IMR-90 (cell line): Measurements from ENCODE around the gene COL13A1. TPM values are rescaled to one million over a fixed set of nuclear protein-coding genes. Genes with fewer than 3 reads are reported as not detected.

Source experiments
- ATAC-seq: fragments of 200-7000 bp; cut with Tn5 transposase; 2 replicates; pipeline ENCODE4 v1.9.1; 2020; ENCODE audit warnings: low read depth, mild to moderate bottlenecking, moderate library complexity
- BruUV-seq: library from RNA; stranded (reverse); fragments of 400-500 nt; replicated peaks from 2 replicates; lab custom pipeline; 2021; lab: Mats Ljungman, UMichigan
- CTCF ChIA-PET: fragments of 300-600 bp; formaldehyde crosslinking; extraction: SDS; loops from one replicate; lab custom pipeline; 2021; ENCODE audit warnings: antibody characterized with exemption; lab: Yijun Ruan, JAX
- POLR2A ChIA-PET: fragments of 300-600 bp; sonication (Branson Sonifier 250); formaldehyde crosslinking; loops from one replicate; lab custom pipeline; 2022; ENCODE audit warnings: antibody characterized with exemption; ENCODE audit not compliant: unreplicated experiment; lab: Charles Lee
- DNase-seq: peaks from one replicate; pipeline ENCODE4 v3.0.0; 2013
- H2AFZ ChIP-seq: replicated peaks from 2 replicates; pipeline ENCODE3; 2013; ENCODE audit warnings: low read length, mild to moderate bottlenecking; ENCODE audit not compliant: poor library complexity
- H2AK5ac ChIP-seq: 2 replicates; pipeline ENCODE4 v1.6.1; 2013; ENCODE audit warnings: low read depth, low read length, inconsistent platforms
- H2AK9ac ChIP-seq: replicated peaks from 2 replicates; pipeline ENCODE3; 2013; ENCODE audit warnings: mild to moderate bottlenecking, low read depth, low read length, moderate library complexity; ENCODE audit not compliant: poor library complexity
- H2BK120ac ChIP-seq: 2 replicates; pipeline ENCODE4 v1.6.1; 2013; ENCODE audit warnings: low read depth, low read length, inconsistent platforms
- H2BK15ac ChIP-seq: 3 replicates; pipeline ENCODE4 v1.6.1; 2013; ENCODE audit warnings: low read depth, low read length, inconsistent platforms
- H2BK20ac ChIP-seq: 2 replicates; pipeline ENCODE4 v1.6.1; 2013; ENCODE audit warnings: low read depth, mild to moderate bottlenecking, inconsistent platforms, low read length, moderate library complexity
- H2BK5ac ChIP-seq: 2 replicates; pipeline ENCODE4 v1.6.1; 2013; ENCODE audit warnings: mild to moderate bottlenecking, low read depth, low read length, inconsistent platforms; ENCODE audit not compliant: poor library complexity, severe bottlenecking
- H3K14ac ChIP-seq: replicated peaks from 2 replicates; pipeline ENCODE4 v1.6.1; 2013; ENCODE audit warnings: low read depth, low read length, inconsistent platforms
- H3K18ac ChIP-seq: 2 replicates; pipeline ENCODE4 v1.6.1; 2013; ENCODE audit warnings: low read depth, low read length, control low read depth
- H3K23ac ChIP-seq: 2 replicates; pipeline ENCODE4 v1.6.1; 2013; ENCODE audit warnings: low read depth, low read length, inconsistent platforms
- H3K27ac ChIP-seq: 2 replicates; pipeline ENCODE4 v1.5.1; 2013; ENCODE audit warnings: mild to moderate bottlenecking, control low read depth, low read length; ENCODE audit not compliant: insufficient read depth
- H3K27me3 ChIP-seq: 2 replicates; pipeline ENCODE4 v1.6.1; 2013; ENCODE audit warnings: low read length; ENCODE audit not compliant: control insufficient read depth, insufficient read depth
- H3K36me3 ChIP-seq: 2 replicates; pipeline ENCODE4 v1.6.1; 2013; ENCODE audit warnings: low read length, mixed read lengths; ENCODE audit not compliant: control insufficient read depth, insufficient read depth
- H3K4ac ChIP-seq: 2 replicates; pipeline ENCODE4 v1.6.1; 2013; ENCODE audit warnings: low read depth, low read length, inconsistent platforms
- H3K4me1 ChIP-seq: 2 replicates; pipeline ENCODE4 v1.6.1; 2013; ENCODE audit warnings: low read length, mixed read lengths; ENCODE audit not compliant: control insufficient read depth, insufficient read depth
- H3K4me2 ChIP-seq: 2 replicates; pipeline ENCODE4 v1.6.1; 2013; ENCODE audit warnings: low read depth, mild to moderate bottlenecking, control low read depth, low read length, moderate library complexity
- H3K4me3 ChIP-seq: 2 replicates; pipeline ENCODE4 v1.5.1; 2013; ENCODE audit warnings: low read depth, mild to moderate bottlenecking, control low read depth, low read length, moderate library complexity; ENCODE audit not compliant: insufficient read depth
- H3K56ac ChIP-seq: 2 replicates; pipeline ENCODE4 v1.6.1; 2013; ENCODE audit warnings: low read length, inconsistent platforms; ENCODE audit not compliant: insufficient read depth; ENCODE audit errors: extremely low read depth
- H3K79me1 ChIP-seq, 2 experiments: 2 replicates each; pipeline ENCODE4 v1.6.1; 2013; ENCODE audit warnings: low read length in 2 of 2, inconsistent platforms in 1 of 2, low read depth in 1 of 2
- H3K9ac ChIP-seq: 2 replicates; pipeline ENCODE4 v1.6.1; 2013; ENCODE audit warnings: low read depth, low read length, control low read depth
- H3K9me1 ChIP-seq: 2 replicates; pipeline ENCODE4 v1.6.1; 2013; ENCODE audit warnings: low read length, inconsistent platforms; ENCODE audit not compliant: insufficient read depth
- H3K9me3 ChIP-seq: 2 replicates; pipeline ENCODE4 v1.6.1; 2013; ENCODE audit warnings: low read length; ENCODE audit not compliant: control insufficient read depth, insufficient read depth
- H4K20me1 ChIP-seq: 2 replicates; pipeline ENCODE4 v1.6.1; 2013; ENCODE audit warnings: low read length, inconsistent platforms; ENCODE audit not compliant: insufficient read depth
- H4K5ac ChIP-seq: 2 replicates; pipeline ENCODE4 v1.6.1; 2013; ENCODE audit warnings: mild to moderate bottlenecking, low read depth, low read length, control low read depth
- H4K8ac ChIP-seq, 2 experiments: 2 replicates each; pipeline ENCODE4 v1.6.1; 2013; ENCODE audit warnings: low read depth in 2 of 2, low read length in 2 of 2, control low read depth in 1 of 2, inconsistent platforms in 1 of 2
- H4K91ac ChIP-seq: 2 replicates; pipeline ENCODE4 v1.6.1; 2013; ENCODE audit warnings: low read depth, low read length, inconsistent platforms; ENCODE audit not compliant: insufficient read depth
- CEBPB ChIP-seq: IDR thresholded peaks from 2 replicates; pipeline ENCODE4 v1.6.1; 2012; ENCODE audit warnings: low read depth, low read length, improper control_type of control experiment
- FOS ChIP-seq: fragments of 150-350 bp; IDR thresholded peaks from 2 replicates; pipeline ENCODE4 v1.6.1; 2016; ENCODE audit warnings: low read depth, low read length
- MAZ ChIP-seq: IDR thresholded peaks from 2 replicates; pipeline ENCODE4 v1.6.1; 2012; ENCODE audit warnings: low read depth, mild to moderate bottlenecking, low read length, improper control_type of control experiment, moderate library complexity, borderline replicate concordance
- NFE2L2 ChIP-seq: fragments of 150-350 bp; IDR thresholded peaks from 2 replicates; pipeline ENCODE4 v1.6.1; 2016; ENCODE audit warnings: low read depth, mild to moderate bottlenecking, low read length
- RCOR1 ChIP-seq: IDR thresholded peaks from 2 replicates; pipeline ENCODE4 v1.6.1; 2012; ENCODE audit warnings: mild to moderate bottlenecking, low read length, improper control_type of control experiment; ENCODE audit not compliant: insufficient replicate concordance
- WGBS, 2 experiments: methylation state at CpG; one replicate each; pipeline versions ENCODE4 v1.1.5 to v1.1.7; 2013; ENCODE audit warnings: missing lambda C conversion rate in 2 of 2; ENCODE audit not compliant: insufficient read length in 1 of 2; ENCODE audit errors: extremely low coverage in 2 of 2; 5-methylcytosine and 5-hydroxymethylcytosine counted together
- dilution Hi-C: fragments of 300-500 bp; cut with HindIII; formaldehyde crosslinking; loops from one replicate; pipeline ENCODE4 v1.14.3; 2018; ENCODE audit warnings: low sequenced_read_pairs; ENCODE audit not compliant: unreplicated experiment
- in situ Hi-C: fragments of 300-500 bp; cut with MboI; formaldehyde crosslinking; loops from 3 replicates; pipeline ENCODE4 v1.14.3; 2019; ENCODE audit warnings: low sequenced_read_pairs, inconsistent platforms, mixed read lengths
- intact Hi-C: fragments of 100-400 bp; cut with micrococcal nuclease; formaldehyde crosslinking; loops from 2 replicates; pipeline ENCODE4 v1.10.0; 2022
- polyA plus RNA-seq, 3 experiments: library from polyadenylated mRNA; depleted of rRNA; stranded (reverse); fragments of >200 nt; gene quantifications; 2 replicates each; pipeline ENCODE4 v1.2.3, GENCODE V29; 2012; ENCODE audit warnings: low replicate concordance in 1 of 3
- total RNA-seq: library from RNA; depleted of rRNA; stranded (reverse); fragments of >200 nt; gene quantifications from 2 replicates; pipeline ENCODE4 v1.2.3, GENCODE V29; 2012
- TF ChIP-seq, protein P1 (sequence below): conservative IDR thresholded peaks from 2 replicates; pipeline ENCODE4 v1.5.1; 2012; ENCODE audit warnings: mild to moderate bottlenecking, low read depth, low read length, improper control_type of control experiment
- TF ChIP-seq, protein P2 (sequence below): fragments of 150-350 bp; IDR thresholded peaks from 2 replicates; pipeline ENCODE4 v1.6.1; 2016; ENCODE audit warnings: low read depth, mild to moderate bottlenecking, low read length, moderate library complexity, borderline replicate concordance

Gene COL13A1
- total and polyA plus RNA-seq, 2 of the 4 experiments (the other 2 are of a cell fraction): 12.2 to 31.3 TPM

DNA sequence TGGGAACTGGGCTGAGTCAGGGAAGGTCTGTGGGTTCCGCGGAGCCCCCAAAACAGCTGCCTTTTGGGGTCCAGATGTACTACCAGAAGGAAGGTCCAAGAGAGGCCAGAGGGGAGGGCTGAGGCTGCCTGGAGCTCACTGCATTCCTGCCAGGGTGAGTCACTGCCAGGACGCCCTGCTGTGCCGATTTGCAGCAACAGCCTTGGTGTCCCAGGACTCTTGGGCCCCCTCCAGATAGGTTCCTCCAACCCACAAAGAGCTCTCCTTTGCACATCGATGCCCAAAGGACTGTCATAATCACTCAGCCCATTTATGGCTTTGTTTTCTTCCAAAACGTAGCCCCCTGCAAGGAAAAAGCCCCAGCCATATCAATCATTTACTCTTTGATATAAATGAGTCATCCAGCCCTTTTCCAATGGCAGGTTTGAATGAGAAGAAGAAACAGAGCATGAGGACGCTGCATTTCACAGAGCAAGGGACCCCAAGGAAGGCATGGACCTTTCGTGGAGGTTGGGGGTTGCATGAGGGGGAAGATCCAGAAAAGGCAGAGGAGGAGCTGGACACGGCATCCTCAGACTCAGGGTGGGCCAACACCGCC, 32.2 kb upstream of the COL13A1 start:
- ChIA-PET CTCF (interaction anchor here (0.8 to 1.4 kb wide), 2 partner anchors 20 to 26 kb away, joined by 4 read pairs; no protein-coding TSS in a partner anchor), POLR2A (no interaction called here)
- Histone ChIP-seq H3K4me2 (peak overlapping the region; percentile 66), H3K9me1 (peaks cover 21% of the 10 kb centered on the region), H4K20me1 (no peaks in the 10 kb centered on the region), H4K8ac (peak overlapping the region; percentile 5 to 83), H4K91ac (peak overlapping the region; percentile 94), H3K4me1 (peaks cover 17% of the 10 kb centered on the region), H3K18ac (peak overlapping the region; percentile 87), H3K9ac (no peak overlapping the region), H3K9me3 (no peaks in the 10 kb centered on the region), H2BK120ac (peak overlapping the region; percentile 99), H2AK5ac (no peak overlapping the region), H3K79me1 (0 out of 4 replicates have a peak, but pooled peaks cover 0 to 3% of the 10 kb centered on the region in 2 experiments), H3K23ac (peak overlapping the region; percentile 90), H2BK20ac (peak overlapping the region; percentile 98), H2BK15ac (peak overlapping the region; percentile 93; the same call in 2 of the 3 replicates), H3K4me3 (no peak overlapping the region), H3K27ac (peak overlapping the region; percentile 73), H2BK5ac (peak overlapping the region; percentile 15), H3K14ac (peak overlapping the region; percentile 94), H2AK9ac (peak overlapping the region; percentile 38), H3K27me3 (peaks cover 10% of the 10 kb centered on the region; the same call in 1 of the 2 replicates), H3K4ac (peak overlapping the region; percentile 92), H2AFZ (peak overlapping the region; percentile 87), H3K56ac (peak overlapping the region; percentile 56; the same call in 1 of the 2 replicates), H4K5ac (peak overlapping the region; percentile 65; the same call in 1 of the 2 replicates), H3K36me3 (no peaks in the 10 kb centered on the region)
- intact Hi-C loops: no loop called here
- WGBS, 2 experiments: 28% methylated on average over 3 of the region's 10 CpGs; no CpG with 5 or more reads in 1 of the 2 experiments
- ATAC-seq (peak; percentile 97), DNase-seq (peak; percentile 79)
- TF ChIP-seq FOS (peak; percentile 62), RCOR1 (peak; percentile 34), MAZ (peak; percentile 67; the same call in 1 of the 2 replicates), CEBPB (peak; percentile 26; the same call in 1 of the 2 replicates), NFE2L2 (no peak)
- TF ChIP-seq, protein P1, sequence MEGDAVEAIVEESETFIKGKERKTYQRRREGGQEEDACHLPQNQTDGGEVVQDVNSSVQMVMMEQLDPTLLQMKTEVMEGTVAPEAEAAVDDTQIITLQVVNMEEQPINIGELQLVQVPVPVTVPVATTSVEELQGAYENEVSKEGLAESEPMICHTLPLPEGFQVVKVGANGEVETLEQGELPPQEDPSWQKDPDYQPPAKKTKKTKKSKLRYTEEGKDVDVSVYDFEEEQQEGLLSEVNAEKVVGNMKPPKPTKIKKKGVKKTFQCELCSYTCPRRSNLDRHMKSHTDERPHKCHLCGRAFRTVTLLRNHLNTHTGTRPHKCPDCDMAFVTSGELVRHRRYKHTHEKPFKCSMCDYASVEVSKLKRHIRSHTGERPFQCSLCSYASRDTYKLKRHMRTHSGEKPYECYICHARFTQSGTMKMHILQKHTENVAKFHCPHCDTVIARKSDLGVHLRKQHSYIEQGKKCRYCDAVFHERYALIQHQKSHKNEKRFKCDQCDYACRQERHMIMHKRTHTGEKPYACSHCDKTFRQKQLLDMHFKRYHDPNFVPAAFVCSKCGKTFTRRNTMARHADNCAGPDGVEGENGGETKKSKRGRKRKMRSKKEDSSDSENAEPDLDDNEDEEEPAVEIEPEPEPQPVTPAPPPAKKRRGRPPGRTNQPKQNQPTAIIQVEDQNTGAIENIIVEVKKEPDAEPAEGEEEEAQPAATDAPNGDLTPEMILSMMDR: 0 out of 2 replicates have a peak, but pooled peaks have one; percentile 7
- TF ChIP-seq, protein P2, sequence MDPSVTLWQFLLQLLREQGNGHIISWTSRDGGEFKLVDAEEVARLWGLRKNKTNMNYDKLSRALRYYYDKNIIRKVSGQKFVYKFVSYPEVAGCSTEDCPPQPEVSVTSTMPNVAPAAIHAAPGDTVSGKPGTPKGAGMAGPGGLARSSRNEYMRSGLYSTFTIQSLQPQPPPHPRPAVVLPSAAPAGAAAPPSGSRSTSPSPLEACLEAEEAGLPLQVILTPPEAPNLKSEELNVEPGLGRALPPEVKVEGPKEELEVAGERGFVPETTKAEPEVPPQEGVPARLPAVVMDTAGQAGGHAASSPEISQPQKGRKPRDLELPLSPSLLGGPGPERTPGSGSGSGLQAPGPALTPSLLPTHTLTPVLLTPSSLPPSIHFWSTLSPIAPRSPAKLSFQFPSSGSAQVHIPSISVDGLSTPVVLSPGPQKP: no peak
- in situ Hi-C loops: no loop called here
- BruUV-seq: no TSS peak
- dilution Hi-C loops: no loop called here
